NCI-H526 (cell line): ENCODE results near the gene ZNF28.
"Not testable (repeated sequence)": the region's sequence is repeated elsewhere in the genome, so short reads cannot be mapped to it uniquely, and the experiment has no call there.

Source experiments
- DNase-seq, 2 experiments: peaks; one replicate each; lab custom pipeline; 2025; lab: John Stamatoyannopoulos, UW

The ZNF28 gene

DNA sequence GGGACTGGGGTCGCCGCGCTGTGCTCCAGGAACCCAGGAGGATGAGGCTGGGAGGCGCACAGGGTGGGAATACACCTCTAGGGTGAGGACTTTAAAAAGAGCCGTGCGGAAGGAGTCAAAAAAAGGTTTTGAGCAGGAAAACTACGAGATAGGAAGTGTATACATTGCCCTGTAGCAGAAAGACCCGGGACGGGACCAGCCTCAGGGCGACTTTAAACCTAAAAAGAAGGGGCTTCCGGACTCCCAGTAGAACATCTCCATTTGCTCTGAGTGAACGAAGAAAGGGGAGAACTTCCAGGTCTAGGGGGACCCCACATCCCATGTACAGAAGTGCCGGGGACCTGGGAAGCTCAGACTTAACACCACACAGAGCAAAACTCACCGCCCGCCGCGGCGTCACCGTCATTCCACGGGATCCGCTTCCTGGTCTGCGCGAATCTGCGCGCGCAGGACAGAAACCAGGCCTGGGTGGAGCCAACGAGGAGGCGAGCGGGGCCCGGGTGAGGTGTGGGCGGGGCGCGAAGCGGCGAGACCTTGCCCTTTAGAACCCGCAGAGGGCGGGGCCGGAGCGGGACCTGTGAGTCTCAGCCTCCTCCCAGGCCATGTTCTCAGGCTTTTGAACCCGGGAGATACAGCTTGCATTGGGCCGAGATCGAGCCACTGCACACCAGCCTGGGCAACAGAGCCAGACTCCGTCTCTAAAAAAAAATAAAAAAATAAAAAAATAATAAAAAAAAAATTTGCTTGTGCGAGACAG, at the start of gene ZNF28:
Gene ZNF28, minus strand, starts transcription at position 430 of the 757 bp plus-strand sequence. CDS start 3,675 bp downstream, outside the sequence.
- DNase-seq: peak; percentile 68 to 81

GRCh38 chr19:52868031-52868430, 46.6 kb upstream of the ZNF28 start:
- not testable (repeated sequence) for DNase-seq

GRCh38 chr19:52857378-52858191, 36.2 kb upstream of the ZNF28 start, which contains the start of gene ZNF468:
Gene ZNF468, minus strand, starts transcription at chr19:52857619. Its CDS starts 3,347 bp downstream, at chr19:52854272.
- DNase-seq: peak; percentile 83 to 88

- peak in 1 of 2 experiments; percentile 51 for DNase-seq
These were observed 35.3 kb upstream of the ZNF28 start for GRCh38 chr19:52856540-52857377.

DNA sequence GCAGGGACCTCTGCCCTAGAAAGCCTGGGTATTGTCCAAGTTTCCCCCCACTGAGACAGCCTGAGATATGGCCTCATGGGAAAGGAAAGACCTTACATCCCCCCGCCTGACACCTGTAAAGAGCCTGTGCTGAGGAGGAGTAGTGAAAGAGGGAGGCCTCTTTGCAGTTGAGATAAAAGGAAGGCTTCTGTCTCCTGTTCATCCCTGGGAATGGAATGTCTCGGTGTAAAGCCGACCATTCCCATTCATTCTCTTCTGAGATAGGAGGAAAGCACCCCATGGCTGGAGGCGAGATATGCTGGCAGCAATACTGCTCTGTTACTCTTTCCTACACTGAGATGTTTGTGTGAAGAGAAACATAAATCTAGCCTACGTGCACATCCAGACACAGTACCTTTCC, 25.9 kb upstream of the ZNF28 start:
- DNase-seq: not testable (repeated sequence)

GRCh38 chr19:52840825-52841465, 19.5 kb upstream of the ZNF28 start:
- not testable (repeated sequence) for DNase-seq

- DNase-seq: not testable (repeated sequence)
These were observed 12.9 kb upstream of the ZNF28 start for GRCh38 chr19:52834289-52834688.

GRCh38 chr19:52833541-52833940, 12.1 kb upstream of the ZNF28 start:
- DNase-seq: not testable (repeated sequence)

- DNase-seq: not testable (repeated sequence)
These were observed 8.4 kb upstream of the ZNF28 start for GRCh38 chr19:52829866-52830265.

DNA sequence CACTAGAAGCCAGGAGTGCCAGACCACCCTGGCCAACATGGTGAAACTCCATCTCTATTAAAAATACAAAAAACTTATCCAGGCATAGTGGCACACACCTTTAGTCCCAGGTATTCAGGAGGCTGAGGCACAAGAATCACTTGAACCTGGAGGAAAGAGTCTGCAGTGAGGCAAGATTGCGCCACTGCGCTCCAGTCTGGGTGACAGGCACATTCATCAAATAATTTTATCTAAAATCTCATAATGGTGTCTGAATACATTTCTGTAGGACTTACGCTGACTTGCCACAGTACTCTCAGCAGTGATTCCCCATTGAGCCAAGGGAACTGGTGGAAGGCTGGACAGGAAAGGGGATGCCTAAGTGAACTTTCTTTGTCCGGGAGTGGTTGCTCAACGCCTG, 4.3 kb upstream of the ZNF28 start:
- DNase-seq: no peak

GRCh38 chr19:52823676-52824075, 2.2 kb upstream of the ZNF28 start:
- DNase-seq: no peak

GRCh38 chr19:52820472-52821203, 795 bp downstream of the ZNF28 start:
- DNase-seq: peak in 1 of 2 experiments; percentile 25

GRCh38 chr19:52809801-52810200, 11.6 kb downstream of the ZNF28 start:
- no peak for DNase-seq

DNA sequence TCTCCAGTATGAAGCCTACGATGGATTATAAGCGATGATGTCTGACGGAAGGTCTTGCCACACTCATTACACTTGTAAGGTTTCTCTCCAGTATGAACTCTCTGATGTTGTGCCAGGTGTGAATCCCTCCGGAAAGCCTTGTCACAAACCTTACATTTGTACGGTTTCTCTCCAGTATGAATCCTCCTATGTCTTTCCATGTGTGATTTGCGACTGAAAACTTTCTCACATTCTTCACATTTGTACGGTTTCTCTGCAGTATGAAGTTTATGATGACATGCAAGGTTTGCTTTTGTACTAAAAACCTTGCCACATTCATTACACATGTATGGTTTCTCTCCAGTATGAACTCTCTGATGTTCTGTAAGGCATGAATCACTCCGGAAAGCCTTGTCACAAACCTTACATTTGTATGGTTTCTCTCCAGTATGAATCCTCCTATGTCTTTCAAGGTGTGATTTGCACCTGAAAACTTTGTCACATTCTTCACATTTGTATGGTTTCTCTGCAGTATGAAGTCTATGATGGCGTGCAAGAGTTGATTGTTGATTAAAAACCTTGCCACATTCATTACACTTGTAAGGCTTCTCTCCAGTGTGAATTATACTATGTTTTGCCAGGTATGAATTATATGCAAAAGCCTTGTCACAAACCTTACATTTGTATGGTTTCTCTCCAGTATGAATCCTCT, 21.3 kb downstream of the ZNF28 start:
- DNase-seq: not testable (repeated sequence)

DNA sequence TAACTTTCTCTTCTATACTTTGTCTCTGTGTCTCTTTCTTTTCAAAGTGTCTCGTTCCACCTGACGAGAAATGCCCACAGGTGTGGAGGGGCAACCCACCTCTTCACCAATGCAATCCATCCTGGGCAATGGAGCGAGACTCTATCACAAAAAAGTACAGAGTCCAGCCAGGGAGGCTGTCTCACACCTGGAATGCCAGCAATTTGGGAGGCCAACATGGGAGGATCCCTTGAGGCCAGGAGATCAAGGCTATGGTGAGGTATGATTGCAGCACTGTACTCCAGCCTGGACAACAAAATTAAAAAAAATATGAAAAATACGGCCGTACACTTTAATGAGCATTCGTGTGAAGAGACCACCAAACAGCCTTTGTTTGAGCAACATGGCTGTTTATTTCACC, 32.0 kb downstream of the ZNF28 start:
- DNase-seq: no peak

GRCh38 chr19:52786464-52787354, 34.7 kb downstream of the ZNF28 start, which contains the start of gene ZNF600:
Gene ZNF600, minus strand, starts transcription at chr19:52786791. Its CDS starts 7,903 bp downstream, at chr19:52778888.
- peak; percentile 83 to 94 for DNase-seq

- DNase-seq: peak; percentile 9 to 55
These were observed 35.4 kb downstream of the ZNF28 start for GRCh38 chr19:52786078-52786463.

DNA sequence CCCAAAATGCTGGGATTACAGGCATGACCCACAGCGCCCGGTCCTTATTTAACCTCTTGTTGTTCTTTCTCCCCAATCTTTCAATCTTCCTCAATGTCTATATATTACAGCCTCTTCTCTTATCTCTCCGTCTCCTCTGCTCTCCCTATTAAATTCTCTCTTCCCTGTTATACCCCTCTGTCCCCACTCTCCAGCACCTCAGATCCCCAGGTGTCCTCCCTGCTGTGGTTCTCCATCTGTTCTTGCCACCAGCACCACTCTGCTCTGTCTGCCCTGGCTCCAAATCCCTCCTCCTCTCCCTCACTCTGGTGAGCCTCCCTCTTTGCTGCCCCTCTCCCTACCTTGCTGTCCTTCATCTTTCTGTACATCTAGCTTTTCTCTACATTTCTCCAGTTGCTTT, 35.9 kb downstream of the ZNF28 start:
- no peak for DNase-seq

DNA sequence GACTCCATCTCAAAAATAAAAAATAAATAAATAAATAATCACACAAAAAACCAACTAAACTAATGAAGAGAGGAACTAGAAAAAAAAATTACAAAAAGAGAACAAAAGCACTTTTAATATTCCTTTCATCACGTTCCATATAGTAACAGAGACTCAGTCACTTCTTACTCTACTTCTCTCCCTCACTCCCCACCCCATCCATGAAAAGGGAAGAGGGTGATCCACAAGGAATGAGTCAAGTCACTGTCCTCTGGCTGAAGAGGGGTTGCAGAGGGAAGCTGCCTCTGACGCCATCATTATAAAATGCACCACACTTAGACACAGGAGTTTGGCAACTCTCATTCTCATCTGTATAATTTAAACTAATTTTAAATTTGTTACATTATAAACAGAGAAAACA, 38.6 kb downstream of the ZNF28 start:
- not testable (repeated sequence) for DNase-seq
